DMS 273 (cell line): ENCODE measurements around the gene HACD2.
"Not testable (repeated sequence)": the region's sequence is repeated elsewhere in the genome, so short reads cannot be mapped to it uniquely, and the experiment has no call there.

ENCODE experiments used
- DNase-seq: peaks from one replicate; lab custom pipeline; 2025; ENCODE audit not compliant: unreplicated experiment; lab: John Stamatoyannopoulos, UW

The HACD2 gene

DNA sequence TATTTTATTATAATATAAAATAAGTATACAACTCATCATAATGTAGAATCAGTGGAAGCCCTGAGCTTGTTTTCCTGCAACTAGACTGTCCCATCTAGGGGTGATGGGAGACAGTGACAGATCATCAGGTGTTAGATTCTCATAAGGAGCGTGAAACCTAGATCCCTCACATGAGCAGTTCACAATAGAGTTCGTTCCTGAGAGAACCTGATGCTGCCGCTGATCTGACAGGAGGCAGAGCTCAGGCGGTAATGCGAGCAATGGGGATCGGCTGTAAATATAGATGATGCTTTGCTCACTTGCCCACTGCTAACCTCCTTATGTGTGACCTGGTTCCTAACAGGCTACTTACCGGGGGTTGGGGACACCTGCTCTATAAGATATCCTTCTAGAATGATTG lies 26.8 kb upstream of the HACD2 start:
- DNase-seq, result not testable (repeated sequence)

DNA sequence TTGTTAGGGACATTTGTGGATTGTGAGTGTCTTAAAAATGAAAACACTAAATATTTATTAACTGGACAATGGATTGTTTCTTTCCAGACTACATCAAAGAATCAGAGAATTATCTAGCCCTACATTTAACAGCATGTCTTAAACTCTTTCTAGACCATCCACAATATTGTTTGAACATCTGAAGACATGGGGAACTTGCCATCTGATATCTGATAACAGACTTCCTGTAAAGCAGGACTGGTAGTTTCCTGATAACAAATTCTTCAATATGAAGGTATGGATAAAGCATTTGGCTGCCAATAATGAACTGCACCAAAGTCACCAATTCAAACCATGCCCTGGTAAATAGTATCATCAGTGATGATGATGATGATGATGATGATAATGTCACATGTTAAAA lies 26.2 kb upstream of the HACD2 start:
- DNase-seq, result no peak

DNA sequence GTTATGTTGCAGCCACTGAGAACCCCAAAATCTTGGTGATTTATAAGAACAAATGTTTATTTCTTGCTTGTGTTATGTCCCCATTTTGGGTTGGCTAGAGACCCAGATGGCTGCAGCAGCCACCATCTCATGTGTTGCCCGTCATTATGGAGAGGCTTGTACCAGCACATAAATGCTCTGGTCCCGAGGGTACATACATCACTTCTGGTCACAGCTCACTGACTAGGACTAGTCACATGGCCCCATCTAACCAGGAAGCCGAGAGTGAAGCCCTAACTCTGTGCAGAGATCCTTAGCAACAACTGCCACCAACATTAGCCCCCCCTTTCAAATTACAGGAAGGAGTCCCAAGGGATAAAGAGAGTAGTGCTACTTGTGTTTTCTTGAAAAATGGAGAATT lies 25.5 kb upstream of the HACD2 start:
- DNase-seq, result peak; percentile 46

GRCh38 chr3:123609063-123609462 lies 24.2 kb upstream of the HACD2 start:
- DNase-seq, result no peak

DNA sequence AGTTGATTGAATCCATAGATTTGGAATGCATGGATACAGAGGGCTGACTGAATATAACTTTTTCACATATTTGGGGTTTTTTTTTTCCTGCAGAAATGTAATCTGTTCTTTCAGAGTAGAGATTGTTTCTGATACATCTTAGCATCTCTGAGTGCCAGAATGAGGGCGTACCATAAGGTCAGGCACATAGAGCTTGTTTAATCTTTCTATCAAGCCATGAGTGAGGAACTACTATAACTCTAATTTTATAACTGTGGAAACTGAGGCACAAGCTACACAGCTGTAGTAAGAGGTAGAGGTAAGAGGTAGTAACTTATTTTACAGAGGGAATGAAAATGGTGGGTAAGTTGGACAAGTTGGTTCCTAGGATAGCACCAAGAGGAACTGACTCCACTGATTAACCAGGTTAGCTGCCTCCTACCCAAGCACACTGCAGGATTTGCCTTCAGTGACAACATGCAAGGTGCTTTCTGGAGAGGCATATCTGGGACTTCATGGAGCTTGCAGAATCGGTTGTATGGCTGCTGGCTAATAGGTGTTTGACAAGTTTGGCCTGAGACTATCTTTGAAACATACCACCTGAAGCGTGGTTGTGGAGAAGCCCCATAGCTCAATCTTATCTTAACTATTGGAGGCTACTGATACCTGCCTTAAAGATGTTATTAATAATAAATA lies 23.5 kb upstream of the HACD2 start:
- DNase-seq, result no peak

DNA sequence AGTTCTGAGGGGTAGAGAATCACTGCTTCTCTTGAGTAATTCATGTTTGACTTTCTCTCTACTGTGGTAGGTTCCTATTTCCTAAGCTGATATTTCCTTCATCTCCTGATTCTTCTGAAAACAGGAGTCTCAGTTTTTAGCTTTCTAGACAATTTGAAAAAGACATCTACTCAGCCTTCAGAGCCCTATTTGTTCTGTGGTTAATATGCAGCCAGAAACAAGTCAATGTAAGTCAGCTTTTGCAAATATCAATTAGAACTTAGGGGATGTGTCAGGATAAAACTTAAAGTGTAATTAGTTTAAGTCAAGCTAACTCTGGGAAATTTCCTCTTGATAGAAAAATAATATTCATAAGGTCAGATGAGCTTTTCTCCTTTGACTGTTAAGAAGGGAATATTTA lies 21.7 kb upstream of the HACD2 start:
- DNase-seq, result no peak

- DNase-seq, result no peak
These were observed 21.0 kb upstream of the HACD2 start for GRCh38 chr3:123605789-123606234.

DNA sequence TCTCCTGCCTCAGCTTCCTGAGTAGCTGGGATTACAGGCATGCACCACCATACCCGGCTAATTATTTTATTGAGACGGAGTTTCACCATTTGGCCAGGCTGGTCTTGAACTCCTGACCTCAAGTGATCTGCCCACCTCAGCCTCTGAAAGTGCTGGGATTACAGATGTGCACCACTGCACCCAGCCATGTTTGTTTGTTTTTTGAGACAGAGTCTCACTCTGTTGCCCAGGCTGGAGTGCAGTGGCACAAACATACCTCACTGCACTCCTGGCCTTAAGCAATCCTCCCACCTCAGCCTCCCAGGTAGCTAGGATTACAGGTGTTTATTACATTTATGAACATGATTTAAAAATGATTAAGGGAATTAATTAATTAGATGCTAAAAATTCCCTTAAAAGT lies 18.3 kb upstream of the HACD2 start:
- DNase-seq, result not testable (repeated sequence)

DNA sequence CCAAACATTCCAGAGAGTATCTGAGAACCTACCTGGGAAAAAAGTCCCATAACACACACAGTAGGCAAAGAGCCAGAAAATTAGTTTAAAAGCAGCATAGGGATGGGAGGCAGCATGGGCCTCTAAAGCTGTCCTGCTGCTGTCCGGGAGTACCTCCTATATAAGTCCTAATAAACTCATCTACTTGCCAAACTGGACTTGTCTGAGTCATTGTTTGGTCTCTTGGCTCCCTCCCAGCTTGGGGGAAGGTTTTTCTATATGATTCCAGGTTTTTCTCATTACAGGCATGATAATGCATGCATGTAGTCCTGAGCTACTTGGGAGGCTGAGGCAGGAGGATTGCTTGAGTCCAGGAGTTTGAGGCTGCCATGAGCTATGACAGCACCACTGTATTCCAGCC lies 17.5 kb upstream of the HACD2 start:
- DNase-seq, result peak; percentile 39

DNA sequence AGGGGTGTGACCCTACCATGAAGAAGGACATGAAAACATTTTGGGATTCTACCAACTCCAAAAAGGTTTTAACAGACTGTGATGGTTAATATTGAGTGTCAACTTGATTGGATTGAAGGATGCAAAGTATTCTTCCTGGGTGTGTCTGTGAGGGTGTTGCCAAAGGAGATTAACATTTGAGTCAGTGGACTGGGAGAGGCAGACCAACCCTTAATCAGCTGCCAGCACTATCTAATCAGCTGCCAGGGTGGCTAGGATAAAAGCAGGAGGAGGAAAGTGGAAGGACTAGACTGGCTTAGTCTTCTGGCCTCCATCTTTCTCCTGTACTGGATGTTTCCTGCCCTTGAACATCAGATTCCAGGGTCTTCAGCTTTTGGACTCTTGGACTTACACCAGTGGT lies 16.0 kb upstream of the HACD2 start:
- DNase-seq, result not testable (repeated sequence)

GRCh38 chr3:123597561-123597960 lies 12.7 kb upstream of the HACD2 start:
- no peak for DNase-seq

DNA sequence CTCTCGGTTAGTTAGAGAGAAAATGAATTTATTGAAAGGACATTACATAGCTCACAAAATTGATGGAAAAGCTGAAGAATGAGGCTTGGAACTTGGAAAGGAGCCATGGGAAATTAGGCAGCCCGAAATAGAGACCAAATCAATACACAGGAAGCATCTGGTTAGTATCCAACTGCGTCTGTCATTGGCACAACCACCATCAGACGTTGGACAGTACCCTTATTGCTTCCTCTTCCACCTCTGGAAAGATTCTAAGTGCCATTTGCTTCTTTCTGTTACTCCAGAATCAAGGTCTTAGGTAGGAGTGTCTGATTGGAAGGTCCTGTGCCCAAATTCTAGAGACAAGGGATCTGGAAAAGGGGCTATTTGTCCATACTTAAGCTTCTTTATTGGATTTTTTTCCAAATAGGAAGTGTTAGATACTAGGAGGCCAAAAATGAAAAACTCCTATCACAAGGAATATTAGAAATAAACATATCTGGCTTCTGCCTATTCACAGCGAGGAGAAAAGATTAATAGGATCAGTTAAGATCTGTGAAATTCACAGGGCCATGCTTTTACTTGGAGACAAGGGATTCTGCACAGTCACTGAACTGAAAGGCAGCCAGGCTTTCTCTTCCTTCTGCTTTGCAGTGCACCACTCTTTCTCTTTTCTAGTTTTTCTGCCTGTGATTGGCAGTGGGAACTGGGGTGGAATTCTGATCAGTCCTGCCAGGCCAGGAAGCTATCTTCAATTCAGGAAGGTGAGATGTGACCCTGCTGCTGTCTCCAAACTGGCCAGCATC lies 10.7 kb upstream of the HACD2 start:
- no peak for DNase-seq

- DNase-seq, result peak; percentile 41
These were observed 8.5 kb upstream of the HACD2 start for GRCh38 chr3:123593381-123593780.

- DNase-seq, result peak; percentile 48
These were observed 6.0 kb upstream of the HACD2 start for GRCh38 chr3:123590685-123591450.

- DNase-seq, result no peak
These were observed 2.5 kb upstream of the HACD2 start for GRCh38 chr3:123587401-123587800.

DNA sequence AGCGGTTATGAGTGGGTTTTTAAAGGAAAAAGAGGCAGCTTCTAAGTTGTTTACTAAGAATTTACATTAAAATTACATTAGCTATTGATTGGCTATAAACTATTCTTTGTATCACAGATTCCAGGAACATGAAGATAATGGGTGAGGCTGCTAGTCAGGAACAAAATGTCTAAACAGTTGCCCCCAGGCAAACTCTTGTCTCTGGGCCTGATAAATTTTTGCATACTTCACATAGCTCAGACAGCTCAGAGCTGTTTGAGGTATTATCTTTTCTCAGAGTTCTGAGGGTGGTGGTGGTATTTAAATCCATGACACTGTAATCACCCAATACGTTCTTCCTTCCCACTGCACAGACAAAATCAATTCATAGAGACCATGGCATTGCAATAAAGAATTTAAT lies 2.1 kb upstream of the HACD2 start:
- no peak for DNase-seq

DNA sequence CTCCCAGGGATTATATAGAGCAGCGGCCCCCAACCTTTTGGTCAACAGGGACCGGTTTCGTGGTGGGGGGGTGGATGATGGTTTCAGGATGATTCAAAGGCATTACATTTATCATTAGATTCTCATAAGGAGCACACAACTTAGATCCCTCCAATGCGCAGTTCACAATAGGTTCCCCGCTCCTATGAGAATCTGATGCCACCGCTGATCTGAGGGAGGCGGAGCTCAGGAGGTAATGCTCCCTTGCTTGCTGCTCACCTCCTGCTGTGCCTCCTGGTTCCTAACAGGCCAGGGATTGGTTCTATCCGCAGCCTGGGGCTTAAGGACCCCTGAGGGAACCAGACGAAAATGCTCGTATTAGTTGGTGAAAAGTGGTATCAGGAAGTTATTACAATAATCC lies 1.3 kb upstream of the HACD2 start:
- peak; percentile 94 for DNase-seq

DNA sequence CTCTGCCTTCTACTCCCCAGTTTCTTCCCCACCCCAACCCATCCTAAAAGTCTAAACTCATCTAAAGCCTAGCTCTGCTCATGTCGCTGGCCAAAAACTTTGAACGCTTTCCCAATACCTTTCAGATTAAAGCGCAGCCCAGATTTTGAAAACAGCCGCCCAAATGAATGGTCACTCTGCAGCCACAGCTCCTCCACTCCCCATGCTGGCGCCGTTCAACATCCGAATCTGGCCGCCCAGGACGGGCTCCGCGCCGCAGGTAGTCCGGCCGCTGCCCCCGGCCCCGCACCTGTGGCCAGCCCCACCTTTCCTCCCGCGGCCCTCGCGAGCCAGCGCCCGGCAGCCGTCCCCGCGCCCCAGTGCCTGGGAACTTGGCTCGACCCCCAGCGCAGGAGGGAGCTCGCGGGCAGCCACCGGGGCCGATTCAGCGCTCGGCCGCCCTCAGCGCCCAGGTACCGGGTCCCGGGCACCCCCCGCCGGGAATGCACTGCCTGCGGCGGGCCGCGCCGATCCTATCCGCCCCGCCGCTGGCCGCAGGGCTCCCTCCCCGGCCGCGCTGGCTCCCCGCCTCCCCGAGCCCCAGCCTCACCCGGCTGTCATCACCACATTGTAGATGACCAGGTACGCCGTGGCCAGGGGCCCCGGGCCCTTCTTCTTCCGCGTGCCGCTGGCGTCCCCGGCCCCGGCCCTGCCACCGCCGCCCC lies 417 bp downstream of the HACD2 start:
- DNase-seq, result peak; percentile 84

DNA sequence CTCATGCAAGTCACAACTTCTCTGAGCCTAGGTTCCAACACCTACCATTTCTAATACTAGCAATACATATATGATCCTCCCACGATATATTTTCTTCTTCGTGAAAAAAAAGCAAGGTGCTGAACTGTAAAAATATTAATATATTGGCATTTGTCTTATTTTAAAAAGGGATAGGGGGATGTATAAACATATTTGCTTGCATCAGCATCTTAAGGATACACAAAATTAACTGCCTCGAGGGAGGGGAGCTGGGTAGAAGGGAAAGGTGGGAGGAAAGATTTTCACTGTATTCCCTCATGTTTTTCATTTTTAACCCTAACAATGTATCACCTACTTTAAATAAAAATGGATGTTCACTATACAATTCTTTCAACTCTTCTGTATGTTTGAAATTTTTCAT lies 1.3 kb downstream of the HACD2 start:
- DNase-seq, result no peak

DNA sequence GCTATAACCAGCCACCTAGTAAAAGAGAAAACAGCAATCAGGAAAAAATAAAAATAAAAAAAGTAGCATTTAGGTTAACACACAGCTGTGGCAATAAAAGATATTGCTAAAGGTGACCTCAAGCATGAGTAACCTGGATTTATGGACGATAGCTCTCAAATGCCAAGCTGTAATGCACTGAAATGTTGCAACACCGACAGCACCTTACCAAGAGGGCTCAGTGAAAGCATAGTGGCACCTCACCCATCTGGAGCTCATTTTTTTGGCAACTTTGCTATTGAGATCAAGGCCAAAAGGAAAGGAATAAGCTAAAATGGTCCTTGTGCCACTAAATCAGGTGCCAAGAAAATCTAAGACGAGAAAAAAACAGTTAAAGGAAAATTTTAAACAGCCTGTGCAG lies 2.5 kb downstream of the HACD2 start:
- DNase-seq, result no peak

DNA sequence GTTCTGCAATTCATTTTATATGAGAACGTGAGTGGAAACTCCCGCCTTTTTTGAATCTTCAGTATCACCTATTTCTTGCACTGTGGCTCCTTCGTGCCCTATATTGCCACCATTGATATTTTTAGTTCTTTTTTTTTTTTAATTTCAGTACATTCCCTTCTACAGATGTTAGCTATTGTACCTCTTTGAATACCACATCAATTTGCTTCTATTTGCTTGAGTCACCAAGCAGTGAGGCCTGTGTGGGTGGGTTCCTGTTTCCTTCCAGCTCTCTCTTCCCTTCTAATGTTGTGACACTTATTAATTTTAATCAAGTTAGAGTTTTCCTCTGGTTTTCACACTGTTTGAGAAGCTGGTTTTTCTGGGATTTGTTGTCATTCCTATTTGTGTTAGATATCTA lies 8.7 kb downstream of the HACD2 start:
- DNase-seq, result no peak
